Epidermal melanocyte (primary cell): ENCODE data around the gene SRPK2.
"Not testable (repeated sequence)": the region's sequence is repeated elsewhere in the genome, so short reads cannot be mapped to it uniquely, and the experiment has no call there.

Source experiments
- DNase-seq: peaks from one replicate; pipeline ENCODE4 v3.0.0; 2011; ENCODE audit warnings: low spot score; ENCODE audit not compliant: insufficient read length

SRPK2 gene

DNA sequence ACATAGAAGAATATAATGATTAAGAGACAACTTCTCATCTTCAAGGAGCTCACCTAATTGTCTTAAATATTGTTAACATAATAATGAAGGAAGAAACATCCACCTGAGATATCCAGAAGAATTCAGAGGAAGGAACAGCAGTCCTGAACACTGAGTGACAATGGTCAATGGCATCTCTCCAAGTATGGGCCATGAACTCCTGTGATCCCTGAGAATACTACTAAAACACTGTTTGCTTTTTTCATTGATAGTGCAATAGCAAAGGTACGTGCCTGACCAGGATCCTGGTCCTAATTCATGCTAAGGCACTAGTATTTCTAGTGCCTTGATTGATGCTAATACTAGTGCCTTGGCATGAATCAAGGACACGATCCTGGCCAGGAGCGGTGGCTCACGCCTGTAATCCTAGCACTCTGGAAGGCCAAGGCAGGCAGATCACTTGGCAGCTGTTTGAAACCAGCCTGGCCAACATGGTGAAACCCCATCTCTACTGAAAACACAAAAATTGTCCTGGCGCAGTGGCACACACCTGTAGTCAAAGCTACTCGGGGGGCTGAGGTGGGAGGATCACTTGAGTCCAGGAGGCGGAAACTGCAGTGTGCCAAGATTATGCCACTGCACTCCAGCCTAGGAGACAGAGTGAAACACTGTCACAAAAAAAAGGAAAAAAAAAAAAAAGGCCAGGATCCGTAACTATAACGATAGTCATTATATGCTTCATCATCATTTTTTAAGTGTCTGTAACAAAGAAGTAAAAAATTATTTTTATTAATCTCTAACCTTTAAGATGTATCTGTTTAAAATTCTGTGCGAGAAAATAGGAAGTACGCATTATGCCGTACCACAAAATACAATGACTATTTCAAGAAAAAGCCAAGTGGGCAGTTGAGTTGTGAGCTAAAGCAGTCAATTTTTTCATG is 49.1 kb downstream of the SRPK2 start:
- DNase-seq: no peak

- DNase-seq: no peak
These were observed 51.2 kb downstream of the SRPK2 start for GRCh38 chr7:105337529-105337928.

DNA sequence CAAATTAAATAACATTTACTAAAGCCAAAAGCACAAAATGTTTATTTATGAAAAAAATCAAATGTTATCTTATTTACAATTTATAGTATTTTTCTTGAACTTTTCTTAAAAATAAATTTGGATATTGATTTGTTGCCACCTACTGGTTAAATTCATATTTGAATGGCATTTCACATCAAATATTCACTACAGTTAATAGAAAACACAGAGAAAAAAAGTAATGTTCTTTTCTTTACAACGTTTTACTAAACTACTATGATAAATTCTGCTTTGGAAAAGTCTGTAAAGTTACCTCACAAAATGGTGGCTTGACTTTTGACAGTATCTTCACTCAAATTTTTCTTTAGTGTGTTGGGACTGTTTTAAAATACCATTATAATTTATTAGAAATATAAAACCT is 52.7 kb downstream of the SRPK2 start:
- DNase-seq: no peak

DNA sequence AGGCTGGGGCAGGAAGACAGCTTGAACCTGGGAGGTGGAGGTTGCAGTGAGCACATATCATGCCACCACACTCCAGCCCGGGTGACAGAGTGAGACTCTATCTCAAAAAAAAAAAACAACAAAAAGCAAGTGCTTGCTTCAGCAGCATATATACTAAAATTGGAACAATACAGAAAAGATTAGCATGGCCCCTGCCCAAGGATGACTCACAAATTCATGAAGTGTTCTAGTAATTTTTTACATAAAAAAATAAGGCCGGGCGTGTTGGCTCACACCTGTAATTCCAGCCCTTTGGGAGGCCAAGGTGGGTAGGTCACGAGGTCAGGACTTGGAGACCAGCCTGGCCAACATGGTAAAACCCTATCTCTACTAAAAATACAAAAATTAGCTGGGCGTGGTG is 56.1 kb downstream of the SRPK2 start:
- DNase-seq: not testable (repeated sequence)

DNA sequence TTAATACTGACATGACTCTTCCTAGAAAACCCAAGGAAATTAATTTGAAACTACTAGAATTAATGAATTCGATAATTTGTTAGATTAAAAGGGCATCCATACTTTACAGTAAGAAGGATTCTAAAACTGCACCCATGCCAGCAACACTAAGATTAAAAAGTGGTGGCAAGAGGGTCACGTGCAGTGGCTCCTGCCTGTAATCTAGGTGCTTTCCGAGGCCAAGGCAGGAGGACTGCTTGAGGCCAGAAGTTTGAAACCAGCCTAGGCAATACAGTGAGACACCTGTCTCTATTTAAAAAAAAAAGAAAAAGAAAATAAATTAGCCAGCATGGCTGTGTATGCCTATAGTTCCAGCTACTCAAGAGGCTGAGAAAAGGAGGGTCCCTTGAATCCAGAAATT is 58.2 kb downstream of the SRPK2 start:
- no peak for DNase-seq

DNA sequence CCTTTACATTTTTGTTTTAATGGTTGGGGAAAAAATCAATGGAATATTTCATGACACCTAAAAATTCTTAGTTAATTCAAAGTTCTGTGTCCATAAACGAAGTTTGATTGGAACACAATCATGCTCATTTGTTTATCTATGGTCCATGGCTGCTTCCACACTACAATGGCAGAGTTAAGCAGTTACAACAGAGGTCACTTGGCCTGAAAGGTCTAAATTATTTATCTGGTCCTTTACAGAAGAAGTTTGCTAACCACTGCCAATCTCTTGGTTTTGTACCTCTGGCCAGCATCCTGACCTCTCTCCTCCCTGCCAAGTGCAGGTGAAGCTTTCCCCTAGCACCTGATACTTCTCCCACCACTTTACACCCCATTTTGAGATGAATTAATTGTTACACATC is 61.5 kb downstream of the SRPK2 start:
- no peak for DNase-seq

DNA sequence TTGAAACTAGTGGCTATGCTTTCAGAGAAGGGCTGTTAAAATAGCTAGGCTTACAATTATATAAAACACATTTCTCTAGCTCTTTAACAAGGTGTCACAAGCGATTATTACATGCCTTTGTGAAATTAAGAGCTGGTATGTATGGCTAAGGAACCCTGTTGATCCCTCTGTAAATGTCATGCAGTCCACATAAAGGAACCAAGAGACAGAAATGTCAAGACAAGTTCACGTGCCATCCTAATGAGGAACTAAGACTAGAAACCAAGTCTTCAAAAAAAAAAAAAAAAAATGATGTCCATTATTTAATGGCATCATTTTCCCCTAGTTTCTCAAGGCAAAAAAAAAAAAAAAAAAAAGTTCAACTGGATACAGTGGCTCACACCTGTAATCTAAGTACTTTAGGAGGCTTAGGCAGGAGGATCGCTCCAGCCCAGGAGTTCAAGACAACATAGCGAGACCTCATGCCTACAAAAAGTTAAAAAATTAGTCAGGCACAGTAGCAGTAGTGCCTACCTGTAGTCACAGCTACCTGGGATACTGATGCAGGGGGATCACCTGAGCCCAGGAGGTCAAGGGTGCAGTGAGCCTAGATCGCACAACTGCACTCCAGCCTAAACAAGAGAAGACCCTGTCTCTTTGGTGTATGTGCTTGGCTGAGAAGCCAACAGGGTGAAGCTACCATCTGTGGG is 63.4 kb downstream of the SRPK2 start:
- no peak for DNase-seq

- not testable (repeated sequence) for DNase-seq
These were observed 64.1 kb downstream of the SRPK2 start for GRCh38 chr7:105324606-105325005.

DNA sequence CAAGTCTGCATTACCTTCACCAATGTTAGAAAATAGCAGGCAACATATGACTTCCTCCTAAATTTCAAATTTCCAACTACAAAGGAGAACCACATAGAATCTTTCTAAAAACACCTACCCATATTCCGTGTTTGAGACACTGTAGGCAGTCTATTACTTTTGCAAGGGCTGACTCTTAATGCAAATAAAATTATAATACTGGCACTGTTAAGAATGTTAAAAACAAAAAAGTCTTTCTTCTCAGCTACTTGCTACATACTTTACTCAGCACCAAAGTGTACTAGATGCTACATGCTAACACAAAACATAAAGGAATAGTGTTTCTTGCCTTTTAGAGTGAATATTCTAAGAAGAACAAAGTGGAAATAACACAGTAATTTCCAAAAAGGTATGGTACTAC is 65.4 kb downstream of the SRPK2 start:
- no peak for DNase-seq

DNA sequence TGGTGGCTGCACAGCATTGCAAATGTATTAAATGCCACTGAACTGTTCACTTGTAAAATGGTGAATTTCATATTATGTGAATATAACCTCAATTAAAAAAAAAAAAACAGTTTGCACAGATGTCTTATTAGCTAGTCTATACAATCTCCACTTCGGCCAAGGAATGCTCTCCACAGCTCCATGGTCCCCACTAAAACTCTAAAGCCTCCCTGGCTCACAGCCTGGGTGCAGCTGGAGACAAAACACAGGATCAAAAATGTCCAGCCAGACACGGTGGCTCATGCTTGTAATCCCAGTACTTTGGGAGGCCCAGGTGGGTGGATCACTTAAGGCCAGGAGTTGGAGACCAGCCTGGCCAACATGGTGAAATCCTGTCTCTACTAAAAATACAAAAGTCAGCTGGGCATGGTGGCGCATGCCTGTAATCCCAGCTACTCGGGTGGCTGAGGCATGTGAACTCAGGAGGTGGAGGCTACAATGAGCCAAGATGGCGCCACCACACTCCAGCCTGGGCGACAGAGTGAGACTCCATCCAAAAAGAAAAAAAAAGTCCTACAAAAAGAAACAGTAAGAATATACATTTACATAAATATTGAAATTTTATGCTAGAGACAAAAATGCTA is 66.0 kb downstream of the SRPK2 start:
- DNase-seq: no peak

- DNase-seq: no peak
These were observed 66.8 kb downstream of the SRPK2 start for GRCh38 chr7:105321754-105322455.

DNA sequence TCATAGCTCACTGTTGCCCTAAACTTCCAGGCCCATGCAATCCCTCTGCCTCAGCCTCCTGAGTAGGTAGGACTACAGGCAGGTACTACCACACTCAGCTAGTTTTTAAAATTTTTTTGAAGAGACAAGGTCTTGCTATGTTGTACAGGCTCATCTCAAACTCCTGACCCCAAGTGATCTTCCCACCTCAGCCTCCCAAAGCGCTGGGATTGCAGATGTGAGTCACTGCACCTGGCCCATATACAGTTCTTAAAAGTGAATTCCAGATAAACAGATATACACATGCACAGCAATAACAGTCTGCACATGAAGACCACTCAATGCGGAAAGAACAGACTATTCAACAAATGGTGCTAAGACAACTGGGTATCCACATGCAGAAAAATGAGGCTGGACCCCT is 67.8 kb downstream of the SRPK2 start:
- no peak for DNase-seq

- no peak for DNase-seq
These were observed 69.1 kb downstream of the SRPK2 start for GRCh38 chr7:105319578-105319977.

GRCh38 chr7:105316578-105317344 is 72.0 kb downstream of the SRPK2 start:
- DNase-seq: no peak

DNA sequence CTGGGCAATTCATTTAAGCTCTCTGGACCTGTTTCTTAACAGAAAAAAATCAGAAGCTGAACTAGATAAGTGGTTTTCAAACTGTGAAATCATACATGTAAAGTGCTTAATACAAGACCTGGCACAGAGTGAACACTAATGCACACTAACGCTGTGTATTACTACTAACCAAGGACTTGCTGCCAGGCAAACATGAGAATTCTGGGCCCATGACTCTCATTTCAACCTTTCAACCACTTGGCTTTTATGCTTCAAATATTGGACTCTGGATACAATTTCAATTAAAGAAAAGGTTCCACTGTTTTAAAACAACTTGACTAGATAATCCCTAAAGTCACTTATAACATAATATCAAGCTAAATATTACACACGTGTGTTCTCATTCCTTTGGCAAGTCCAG is 73.4 kb downstream of the SRPK2 start:
- DNase-seq: no peak

GRCh38 chr7:105309235-105310169 is 79.2 kb downstream of the SRPK2 start:
- DNase-seq: no peak

DNA sequence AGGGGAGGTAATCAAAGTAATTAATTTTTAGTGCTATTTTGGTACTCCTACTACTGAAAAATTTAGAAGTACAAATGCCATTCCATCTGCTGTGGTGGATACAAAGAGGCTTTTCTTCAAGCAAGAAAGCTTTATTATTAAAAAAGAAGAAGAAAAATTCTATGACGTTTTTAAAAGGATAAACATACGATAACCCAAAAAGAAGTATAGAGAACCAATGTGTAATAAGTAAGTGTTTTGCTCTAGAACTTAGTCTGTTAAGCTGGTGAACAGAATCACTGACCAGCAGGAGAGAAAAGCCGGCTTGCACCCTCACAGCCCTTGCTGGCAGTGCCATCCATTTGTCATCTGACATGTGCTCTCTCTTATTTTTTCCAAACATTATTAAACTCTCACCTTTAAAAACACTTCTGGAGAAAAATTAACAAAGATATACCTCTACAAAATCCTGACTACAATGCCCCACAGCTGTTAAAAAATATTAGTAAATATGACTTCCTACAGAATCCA is 81.5 kb downstream of the SRPK2 start:
- no peak for DNase-seq

DNA sequence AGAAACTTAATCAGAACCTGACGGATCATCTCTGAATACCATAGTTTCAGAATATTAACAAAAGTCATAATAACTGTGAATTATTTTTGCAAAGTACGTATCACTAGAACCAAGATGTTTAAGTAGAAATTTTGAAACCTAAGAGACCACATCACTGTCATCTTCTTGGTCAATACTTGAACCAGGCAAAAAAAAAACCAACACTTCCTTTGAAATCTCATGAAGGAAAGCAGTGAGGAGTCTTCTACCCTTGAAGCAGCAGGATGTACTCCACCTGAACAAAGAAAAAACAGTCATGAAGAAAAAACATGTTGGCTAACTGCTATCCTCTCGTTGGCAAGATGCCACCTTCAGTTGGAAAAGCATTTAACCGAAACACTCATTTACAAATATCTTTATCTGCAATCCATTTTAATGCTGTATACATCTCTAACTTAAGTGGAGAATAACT is 82.4 kb downstream of the SRPK2 start:
- DNase-seq: no peak

DNA sequence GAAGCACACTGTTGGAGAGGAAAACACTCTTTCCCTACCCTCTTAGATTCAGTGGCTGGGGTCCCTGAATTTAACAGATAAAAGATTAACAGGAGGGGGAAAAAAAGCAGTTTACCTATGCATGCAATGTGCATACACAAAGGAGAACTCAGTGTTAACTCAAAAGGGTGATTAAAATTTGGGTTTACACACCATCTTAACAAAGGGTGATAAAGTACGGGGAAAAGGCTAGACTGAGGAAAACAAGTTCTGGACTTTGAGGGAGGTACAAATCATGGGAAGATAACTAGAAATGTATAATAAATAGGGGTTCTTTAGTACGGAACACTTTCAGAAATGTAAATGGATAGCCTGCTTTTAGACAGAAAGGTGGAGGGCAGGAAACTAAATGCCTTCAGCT is 83.1 kb downstream of the SRPK2 start:
- DNase-seq: no peak
